ENCODE results near the gene LST1. TPM values are rescaled to one million over a fixed set of nuclear protein-coding genes. Genes with fewer than 3 reads are reported as not detected.
"Not testable (repeated sequence)": the region's sequence is repeated elsewhere in the genome, so short reads cannot be mapped to it uniquely, and the experiment has no call there.

The LST1 gene
- total RNA-seq, 2 donors from 2014 or later: 2.4 to 5.8 TPM

DNA sequence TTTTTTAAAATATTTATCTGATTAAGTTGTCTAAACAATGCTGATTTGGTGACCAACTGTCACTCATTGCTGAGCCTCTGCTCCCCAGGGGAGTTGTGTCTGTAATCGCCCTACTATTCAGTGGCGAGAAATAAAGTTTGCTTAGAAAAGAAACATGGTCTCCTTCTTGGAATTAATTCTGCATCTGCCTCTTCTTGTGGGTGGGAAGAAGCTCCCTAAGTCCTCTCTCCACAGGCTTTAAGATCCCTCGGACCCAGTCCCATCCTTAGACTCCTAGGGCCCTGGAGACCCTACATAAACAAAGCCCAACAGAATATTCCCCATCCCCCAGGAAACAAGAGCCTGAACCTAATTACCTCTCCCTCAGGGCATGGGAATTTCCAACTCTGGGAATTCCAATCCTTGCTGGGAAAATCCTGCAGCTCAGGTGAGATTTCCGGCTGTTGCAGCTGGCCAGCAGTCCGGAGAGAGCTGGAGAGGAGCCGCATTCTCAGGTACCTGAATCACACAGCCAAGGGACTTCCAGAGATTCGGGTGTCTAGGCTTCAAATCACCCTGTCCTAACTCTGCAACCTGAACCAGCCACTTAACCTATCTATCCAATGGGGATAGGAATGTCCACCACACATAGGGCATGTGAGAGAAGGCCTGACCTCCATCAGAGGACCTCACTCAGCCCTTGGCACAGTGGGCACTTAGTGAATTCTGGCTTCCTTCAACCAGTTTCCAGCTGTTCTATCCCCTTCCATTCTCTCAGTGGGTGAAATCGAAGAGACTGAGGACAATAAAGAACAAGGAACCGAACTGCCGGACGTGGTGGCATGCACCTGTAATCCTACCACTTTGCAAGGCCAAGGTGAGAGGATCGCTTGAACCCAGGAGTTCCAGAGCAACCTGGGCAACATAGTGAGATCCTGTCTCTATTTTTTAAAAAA lies 7.6 kb upstream of the LST1 start:
- intact Hi-C loops (cut with DNase I, micrococcal nuclease): no loop called here
- DNase-seq (no peak), ATAC-seq (no peak)

DNA sequence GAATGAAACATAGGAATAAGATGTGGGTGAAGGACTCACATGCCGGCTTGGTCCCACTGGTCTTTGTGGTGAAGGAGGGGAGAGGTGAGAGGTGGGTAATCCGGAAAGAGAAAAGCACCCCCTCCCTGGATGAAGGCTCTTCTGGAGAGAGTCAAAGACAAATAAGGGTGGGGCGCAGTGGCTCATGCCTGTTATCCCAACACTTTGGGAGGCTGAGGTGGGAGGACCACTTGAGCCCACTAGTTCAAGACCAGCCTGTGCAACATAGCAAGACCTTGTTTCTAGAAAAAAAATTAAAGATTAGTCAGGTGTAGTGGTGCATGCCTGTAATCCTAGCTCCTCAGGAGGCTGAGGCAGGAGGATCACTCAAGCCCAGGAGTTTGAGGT lies 7.0 kb upstream of the LST1 start:
- DNase-seq (no peak), ATAC-seq (no peak)
- intact Hi-C loops (cut with DNase I, micrococcal nuclease): no loop called here

DNA sequence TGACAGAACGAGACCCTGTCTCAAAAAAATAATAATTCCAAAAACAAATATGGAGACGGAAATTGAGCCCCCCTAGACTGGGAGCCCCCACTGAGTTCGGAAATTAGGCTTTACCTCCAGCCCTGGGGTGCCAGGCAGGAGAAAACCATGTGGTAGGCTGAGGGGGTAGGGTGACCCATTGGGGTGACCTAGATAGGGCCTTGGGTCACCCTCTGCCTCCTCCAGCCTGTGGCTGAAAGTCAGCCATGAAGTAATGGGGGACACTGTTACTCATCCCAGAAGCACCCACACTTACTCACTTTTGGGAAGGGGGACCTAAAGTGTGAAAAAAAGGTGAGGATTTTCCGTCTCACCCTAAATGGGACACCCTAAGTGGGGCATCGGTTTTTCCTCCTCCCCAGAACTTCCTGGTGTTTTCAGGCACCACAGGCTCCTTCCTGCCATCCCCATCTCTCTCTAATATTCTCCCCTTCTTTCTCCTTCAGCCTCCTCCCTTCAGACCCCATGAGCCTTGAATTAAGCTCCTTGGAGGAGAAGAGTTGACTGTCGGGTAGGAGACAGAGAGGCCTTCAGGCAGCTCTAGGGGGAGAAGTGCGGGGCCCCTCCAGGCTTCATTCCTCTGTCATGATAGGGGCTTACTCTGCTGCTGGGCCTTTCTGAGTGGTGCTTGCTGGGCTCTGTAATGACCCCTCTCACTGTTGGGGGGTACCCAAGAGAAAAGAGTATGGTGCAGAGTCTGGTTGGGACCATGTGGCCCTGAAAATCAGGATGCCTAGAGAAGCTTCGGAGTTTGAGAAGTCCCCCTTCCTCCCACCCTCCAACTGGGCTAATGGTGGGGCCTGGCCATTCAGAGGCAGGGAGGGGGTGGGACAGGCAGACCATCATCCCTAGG lies 6.3 kb upstream of the LST1 start:
- ATAC-seq (no peak), DNase-seq (no peak)
- intact Hi-C loops (cut with DNase I, micrococcal nuclease): no loop called here

DNA sequence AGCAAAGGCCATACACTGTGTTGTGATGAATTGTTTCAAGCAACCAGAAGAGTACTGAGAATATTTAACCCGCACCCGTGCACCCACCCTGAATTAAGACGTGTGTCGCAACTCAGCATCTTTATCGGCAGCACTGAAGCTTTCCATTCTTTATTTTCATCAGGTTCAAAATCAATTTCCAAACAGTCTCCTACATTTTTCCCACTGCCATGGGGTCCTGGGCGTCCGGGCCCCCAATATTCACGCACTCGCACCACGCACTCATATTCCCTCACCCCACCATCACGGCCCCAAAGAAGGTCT lies 5.7 kb upstream of the LST1 start:
- ATAC-seq (no peak), DNase-seq (no peak)
- intact Hi-C loops (cut with DNase I, micrococcal nuclease): no loop called here

DNA sequence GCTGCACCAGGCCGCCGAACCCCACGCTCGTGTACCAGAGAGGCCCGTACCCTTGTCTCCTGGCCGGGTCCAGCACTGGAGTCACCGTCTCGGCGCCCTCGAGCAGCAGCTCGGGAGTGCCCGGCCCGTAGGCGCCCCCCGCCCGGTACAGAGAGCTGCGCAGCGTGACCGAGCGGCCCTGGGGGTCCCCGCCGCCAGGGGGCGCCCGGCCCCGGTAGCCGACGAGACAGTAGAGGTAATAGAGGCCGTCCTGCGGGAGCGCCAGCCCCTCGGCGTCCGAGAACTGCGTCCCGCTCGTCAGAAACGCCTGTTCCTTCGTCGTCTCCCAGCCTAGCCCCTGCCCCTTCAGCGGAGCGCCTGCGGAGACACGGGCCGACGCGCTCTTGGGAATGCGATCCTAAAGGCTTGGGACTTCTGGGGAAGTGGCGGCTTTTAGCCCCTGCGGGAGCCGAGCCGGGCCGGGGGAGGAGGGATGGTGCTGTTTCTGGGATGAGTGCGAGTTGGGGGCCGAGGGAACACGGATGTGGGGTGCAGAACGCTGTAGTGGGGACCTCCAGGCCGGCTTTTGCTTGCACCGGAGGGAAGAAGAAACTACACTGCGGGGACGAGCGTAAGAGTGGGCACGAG lies 5.2 kb upstream of the LST1 start:
- ATAC-seq: peak; percentile 96
- peak; percentile 72 to 91 for DNase-seq
- intact Hi-C loops (cut with DNase I, micrococcal nuclease): no loop called here

DNA sequence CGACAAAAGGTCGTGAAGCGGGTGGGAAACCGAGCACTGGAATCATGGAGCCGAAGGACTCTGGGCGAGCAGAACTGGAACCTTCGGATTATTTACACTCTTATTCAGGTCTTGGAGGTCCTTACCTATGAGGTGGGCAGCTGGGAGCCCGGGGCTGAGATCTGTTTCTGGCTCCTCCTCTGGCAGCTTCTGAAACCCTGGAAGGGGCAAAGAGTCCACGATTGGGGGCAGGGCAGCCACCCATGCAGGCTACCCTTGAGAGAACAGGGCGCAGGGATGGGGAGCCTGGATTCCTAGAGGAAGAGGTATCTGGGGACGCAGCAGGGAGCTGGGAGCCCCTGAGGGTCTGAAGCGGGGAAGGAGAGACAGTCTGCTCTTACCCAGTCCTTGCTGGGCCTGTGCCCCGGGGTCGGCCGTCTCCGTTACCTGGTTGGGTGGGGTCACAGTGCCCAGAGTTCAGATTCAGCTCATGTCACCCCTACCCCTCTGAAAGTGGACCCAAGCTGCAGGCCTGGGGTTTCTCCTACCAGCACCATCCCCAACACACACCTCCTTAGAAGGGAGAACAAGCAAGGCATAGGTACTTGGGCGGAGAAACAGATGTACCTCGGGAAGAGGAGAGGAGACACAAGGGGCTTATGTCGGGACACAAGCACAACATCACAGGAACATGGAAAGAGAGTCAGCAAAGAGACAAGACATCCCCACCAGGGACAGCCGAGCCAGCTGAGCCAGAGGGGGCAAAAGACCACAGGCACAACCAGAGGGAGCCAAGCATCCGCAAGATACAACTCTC lies 4.4 kb upstream of the LST1 start:
- ATAC-seq (peak; percentile 35), DNase-seq (no peak)
- intact Hi-C loops (cut with DNase I, micrococcal nuclease): no loop called here

DNA sequence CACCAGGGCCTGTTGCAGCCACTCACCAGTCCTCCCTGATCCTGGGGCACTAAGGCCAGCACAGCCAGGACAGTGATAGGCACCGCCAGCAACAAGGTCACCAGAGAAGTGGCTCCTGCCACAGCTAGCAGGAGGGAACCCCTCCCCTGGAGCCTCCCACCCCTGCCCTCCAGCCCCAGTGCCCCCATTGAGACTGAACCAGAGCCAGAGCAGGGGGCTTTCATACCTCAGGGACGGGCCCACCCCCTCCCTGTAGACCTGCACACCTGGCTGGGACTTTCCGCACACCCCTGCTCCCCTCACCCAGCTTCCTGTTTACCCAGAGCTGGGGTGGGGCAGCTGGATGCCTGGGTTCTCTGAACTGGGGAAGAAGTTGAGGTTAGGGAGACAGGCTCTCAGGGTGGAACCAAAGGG lies 3.8 kb upstream of the LST1 start, which contains the start of gene LTB:
Gene LTB (minus strand): TSS at position 195 of the 414 bp plus-strand sequence. CDS start 7 bp downstream, at position 188.
- DNase-seq (no peak), ATAC-seq (no peak)
- intact Hi-C loops (cut with DNase I, micrococcal nuclease): no loop called here

DNA sequence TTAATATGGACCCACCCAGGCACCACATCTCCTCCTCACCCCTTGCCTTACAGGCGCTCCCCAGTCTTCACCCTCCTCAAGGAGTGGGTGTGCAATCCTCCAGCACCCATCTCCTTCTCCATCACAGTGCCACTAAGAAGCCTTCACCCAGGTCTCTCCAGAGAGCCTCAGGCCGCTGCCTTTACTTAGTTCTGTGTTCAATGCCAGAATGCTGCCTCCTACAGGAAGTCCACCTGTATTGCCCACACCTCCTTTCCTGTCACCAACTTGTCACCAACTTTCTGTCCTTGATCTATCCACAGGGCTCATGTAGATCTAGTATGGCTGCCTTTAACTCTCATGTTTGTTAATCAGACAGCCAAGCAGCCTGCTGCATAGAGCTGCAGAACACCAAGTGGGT lies 586 bp upstream of the LST1 start:
- intact Hi-C loops (cut with DNase I, micrococcal nuclease): no loop called here
- DNase-seq (no peak), ATAC-seq (no peak)

DNA sequence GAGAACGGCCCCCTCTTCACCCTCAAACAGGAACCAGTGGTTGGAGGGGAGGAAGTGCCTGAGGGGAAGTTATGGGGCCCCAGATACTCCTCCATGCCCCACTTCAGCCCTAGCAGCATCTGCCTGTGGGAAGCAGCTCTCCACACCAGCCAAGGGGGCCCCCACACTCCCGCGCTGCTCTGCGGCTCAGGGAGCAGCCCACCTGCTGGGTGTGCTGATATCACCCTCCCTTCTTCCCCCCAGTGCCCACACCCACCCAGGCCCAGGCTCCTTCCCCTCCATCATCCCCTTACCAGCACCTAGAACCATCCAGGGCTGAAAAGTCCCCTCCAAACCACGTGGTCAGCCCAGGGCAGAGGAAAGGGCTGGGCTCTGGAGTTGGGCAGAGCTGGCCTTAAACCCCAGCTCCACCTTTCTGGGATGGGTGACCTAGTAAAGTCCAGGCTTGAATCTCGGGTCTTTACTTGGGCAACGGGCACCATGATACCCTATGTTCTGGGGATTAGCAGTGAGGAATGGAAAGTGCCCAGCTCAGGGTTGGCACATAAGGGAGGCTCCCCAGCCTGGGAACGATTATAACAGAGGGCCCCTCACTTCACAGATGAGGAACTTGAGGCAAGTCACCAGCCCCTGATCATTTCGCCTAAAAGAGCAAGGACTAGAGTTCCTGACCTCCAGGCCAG lies 663 bp downstream of the LST1 start:
- ATAC-seq (no peak), DNase-seq (no peak)
- intact Hi-C loops (cut with DNase I, micrococcal nuclease): no loop called here

DNA sequence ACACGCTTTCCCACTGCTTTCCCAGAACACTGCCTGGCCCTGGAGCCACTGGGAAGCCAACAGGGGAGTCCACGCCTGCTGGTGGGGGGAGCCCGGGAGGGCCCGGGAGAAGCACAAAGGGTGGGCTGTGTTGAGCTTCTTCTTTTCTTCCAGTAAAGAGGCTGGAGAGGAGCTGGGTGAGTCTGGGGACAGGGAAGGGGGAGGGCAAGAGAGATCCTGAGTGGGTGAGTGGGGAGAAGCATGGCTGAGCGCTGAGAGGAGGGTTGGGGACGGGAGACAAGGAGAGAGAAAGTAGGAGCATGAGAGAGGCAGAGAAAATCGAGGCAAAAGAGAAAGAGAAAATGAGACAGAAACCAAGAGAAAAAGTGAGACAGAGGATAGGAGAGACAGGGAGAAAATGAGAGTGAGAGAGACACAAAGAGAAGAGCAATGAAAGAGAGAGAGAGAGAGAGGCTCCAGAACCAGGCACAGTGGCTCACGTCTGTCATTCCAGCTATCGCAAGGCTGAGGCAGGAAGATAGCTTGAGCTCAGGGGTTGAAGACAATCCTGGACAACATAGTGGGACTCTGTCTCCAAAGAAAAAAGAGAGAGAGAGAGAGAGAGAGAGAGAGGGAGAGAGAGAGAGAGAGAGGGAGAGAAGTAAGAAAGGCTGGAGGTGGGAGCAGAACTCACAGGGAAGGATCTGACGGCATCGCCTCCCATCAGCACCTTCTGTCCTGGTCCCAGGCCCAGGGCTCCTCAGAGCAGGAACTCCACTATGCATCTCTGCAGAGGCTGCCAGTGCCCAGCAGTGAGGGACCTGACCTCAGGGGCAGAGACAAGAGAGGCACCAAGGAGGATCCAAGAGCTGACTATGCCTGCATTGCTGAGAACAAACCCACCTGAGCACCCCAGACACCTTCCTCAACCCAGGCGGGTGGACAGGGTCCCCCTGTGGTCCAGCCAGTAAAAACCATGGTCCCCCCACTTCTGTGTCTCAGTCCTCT lies 2.0 kb downstream of the LST1 start:
- DNase-seq (no peak), ATAC-seq (no peak)
- intact Hi-C loops (cut with DNase I, micrococcal nuclease): no loop called here

DNA sequence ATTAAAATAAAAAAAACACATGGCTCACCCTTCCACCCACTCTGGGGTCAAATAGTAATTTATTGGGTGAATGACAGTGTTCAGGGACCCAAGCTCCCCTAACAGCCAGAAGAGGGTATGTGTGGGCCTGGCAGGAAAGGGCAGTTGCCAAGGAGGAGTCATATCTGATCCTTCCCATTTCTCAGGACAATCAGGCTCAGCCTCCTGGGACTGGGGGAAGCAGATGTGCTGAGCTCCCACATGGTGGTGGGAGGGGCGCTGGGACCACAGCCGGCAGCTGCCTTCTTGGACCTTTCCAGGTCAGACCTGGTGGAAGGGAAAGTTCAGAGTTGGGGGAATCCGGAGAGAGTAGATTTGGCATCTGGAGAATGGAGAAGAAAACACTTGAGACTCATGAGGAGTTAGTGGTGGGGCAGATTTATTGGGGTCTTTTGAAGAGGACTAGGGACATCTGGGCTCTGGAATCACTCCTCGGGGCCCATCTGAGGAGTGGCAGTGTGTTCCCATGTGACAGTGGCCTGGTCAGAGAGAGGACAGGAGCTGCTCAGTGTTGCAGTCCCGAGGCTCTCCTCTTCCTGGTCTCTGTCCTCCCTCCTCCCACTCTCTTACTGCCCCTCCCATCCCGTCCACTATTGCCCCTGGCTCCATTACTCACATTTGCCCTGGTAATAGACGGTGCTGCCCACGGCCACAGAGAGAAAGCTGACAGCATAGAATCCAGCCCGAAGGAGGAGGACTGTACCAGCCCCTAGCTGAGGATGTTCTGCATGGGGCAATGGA lies 3.0 kb downstream of the LST1 start:
- intact Hi-C loops (cut with DNase I, micrococcal nuclease): no loop called here
- ATAC-seq: no peak
- DNase-seq: no peak

DNA sequence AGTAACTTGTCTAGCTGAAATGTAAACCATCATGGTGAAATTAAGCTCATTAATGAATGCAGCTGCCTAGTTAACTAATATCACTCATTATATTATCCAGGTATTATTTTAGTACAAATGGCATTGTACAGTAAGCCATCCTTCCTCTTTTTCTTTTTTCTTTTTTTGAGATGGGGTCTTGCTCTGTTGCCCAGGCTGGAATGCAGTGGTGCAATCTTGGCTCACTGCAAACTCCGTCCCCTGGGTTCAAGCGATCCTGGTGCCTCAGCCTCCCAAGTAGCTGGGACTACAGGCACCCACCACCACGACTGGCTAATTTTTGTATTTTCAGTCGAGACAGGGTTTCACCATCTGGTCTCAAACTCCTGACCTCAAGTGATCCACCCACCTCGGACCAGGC lies 4.6 kb downstream of the LST1 start:
- ATAC-seq; DNase-seq; intact Hi-C loops (cut with DNase I, micrococcal nuclease): not testable (repeated sequence)

DNA sequence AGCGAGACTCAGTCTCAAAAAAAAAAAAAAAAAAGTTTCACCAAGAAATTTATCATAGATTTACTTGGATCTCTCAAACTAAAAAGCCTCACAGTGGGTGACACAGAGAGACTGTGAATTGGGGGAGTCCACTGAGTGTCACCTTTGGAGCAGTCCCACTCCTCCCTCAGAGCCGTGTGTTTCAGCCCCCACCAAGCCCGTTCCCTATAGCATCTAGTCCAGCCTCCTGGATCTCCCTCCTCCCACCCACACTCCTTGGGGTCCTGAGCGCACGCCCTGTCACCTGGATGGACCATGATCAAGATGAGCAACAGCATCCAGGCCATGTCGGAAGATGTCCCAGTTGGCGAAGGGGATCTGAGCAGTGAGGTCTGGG lies 6.3 kb downstream of the LST1 start:
- ATAC-seq (no peak), DNase-seq (no peak)
- intact Hi-C loops (cut with DNase I, micrococcal nuclease): no loop called here

DNA sequence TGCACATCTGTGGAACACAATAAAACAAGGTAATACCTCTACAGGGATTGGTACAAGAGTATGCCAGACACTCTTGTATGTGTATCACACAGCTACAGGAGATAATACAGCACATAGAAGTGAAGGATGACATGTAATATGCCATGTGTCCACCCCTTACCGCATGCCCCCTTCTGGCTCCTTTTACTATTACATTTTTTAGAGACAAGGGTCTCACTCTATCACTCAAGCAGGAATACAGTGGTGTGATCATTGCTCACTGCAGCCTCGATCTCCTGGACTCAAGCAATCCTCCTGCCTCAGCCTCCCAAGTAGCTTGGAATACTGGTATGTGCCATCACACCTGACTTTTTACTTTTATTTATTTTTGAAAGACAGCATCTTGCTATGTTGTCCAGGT lies 10.9 kb downstream of the LST1 start:
- intact Hi-C loops (cut with DNase I, micrococcal nuclease): no loop called here
- no peak for DNase-seq
- ATAC-seq: peak; percentile 47

DNA sequence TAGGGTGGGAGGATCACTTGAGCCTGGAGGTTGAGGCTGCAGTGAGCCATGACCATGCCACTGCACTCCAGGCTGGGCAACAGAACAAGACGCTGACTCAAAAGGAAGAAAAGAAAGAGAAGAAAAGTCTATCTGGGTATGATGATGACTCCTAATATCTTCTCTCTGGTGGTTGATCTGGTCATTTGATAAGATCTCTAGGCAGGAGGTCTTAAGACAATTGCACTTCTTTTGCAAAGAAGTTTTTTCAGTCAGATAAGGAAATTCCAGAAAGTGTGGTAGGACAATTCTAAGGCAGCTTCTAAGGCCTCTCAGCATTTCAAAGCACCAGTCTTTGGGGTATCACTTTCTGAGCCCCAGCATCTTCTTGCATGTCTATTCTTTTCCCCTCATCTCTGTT lies 21.2 kb downstream of the LST1 start:
- intact Hi-C loops (cut with DNase I, micrococcal nuclease): no loop called here
- ATAC-seq (no peak), DNase-seq (no peak)
